ENCODE results near the gene PAXX.
"Not testable (repeated sequence)": the region's sequence is repeated elsewhere in the genome, so short reads cannot be mapped to it uniquely, and the experiment has no call there.

Gene PAXX

GRCh38 chr9:137002646-137003041, 10.4 kb downstream of the PAXX start:
- no peak for DNase-seq (ENCODE audit: low read depth)

DNA sequence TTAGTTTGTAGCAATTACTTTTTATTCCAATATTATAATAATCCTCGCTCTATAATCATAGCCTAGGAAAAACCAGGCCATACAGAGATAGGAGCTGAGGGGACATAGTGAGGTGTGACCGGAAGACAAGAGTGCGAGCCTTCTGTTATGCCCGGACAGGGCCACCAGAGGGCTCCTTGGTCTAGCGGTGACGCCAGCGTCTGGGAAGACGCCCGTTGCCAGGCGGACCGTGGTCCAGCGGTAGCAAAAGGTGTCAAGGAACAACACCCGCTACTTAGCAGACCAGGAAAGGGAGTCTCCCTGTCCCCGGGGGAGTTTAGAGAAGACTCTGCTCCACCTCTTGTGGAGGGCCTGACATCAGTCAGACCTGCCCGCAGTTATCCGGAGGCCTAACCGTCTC, 12.1 kb downstream of the PAXX start:
- not testable (repeated sequence) for DNase-seq (ENCODE audit: low read depth)

- DNase-seq (ENCODE audit: low read depth) = no peak
These were observed 14.1 kb downstream of the PAXX start for GRCh38 chr9:137006116-137007003.

GRCh38 chr9:137007108-137007815, 15.0 kb downstream of the PAXX start:
- no peak for DNase-seq (ENCODE audit: low read depth)

- no peak for DNase-seq (ENCODE audit: low read depth)
These were observed 15.6 kb downstream of the PAXX start for GRCh38 chr9:137007816-137008270.

DNA sequence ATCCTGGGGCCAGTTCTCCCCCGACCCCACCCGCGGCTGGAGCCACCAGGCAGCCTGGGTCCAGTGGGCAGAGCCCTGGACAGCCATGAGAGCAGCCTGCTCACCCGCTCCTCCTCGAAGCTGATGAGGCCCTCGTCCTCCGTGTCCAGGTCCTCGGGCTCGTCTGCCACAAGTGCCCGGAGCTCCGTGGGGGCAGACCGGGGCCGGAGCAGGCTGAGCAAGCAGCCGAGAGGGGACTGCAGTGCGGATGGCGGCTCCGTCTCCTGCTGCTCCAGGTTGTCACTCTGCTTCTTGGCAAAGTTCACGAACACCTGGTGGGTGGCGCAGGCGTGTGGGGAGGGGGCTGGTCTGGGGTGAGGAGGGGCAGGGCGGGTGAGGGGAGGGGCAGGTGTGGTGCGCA, 16.1 kb downstream of the PAXX start:
- DNase-seq (ENCODE audit: low read depth) = no peak

- DNase-seq (ENCODE audit: low read depth) = no peak
These were observed 17.0 kb downstream of the PAXX start for GRCh38 chr9:137009217-137009616.

- no peak for DNase-seq (ENCODE audit: low read depth)
These were observed 17.9 kb downstream of the PAXX start for GRCh38 chr9:137009938-137010732.

GRCh38 chr9:137011156-137011555, 18.9 kb downstream of the PAXX start:
- DNase-seq (ENCODE audit: low read depth) = no peak

DNA sequence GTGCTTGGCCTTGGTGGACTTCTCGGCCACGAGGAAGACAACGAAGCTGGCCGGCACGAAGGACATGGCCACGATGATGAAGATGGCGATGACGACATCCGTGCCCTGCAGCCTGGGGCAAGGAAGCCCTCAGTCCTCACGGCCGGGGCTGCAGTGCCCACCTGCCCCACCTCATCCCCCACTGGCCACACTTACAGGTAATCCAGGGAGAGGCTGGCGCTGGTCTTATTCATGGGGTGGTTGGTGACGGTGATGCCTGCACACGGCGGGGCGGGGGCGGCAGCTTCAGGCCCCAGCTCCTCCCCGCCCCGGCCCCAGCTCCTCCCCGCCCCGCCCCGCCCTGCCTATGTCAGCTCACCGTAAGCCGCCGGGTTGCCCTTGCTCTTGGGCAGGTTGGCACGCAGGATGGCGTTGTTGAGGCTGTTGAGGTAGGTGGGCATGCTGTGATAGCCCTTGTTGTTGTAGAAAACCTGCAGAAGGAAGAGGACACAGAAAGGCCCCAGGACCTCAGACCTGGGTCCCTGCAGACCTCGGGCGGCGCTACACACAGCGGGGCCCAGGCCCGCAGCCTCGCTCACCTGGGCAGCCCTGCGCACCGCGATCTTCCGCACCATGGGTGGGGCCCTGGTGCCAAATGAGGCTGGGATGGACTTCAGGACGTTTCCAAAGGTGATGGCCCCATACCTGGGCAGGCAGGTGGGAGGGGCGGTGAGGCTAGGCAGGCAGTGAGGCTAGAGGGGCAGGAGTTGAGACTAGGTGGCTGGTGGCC, 19.9 kb downstream of the PAXX start:
- DNase-seq (ENCODE audit: low read depth) = no peak

- no peak for DNase-seq (ENCODE audit: low read depth)
These were observed 20.7 kb downstream of the PAXX start for GRCh38 chr9:137012694-137013570.

DNA sequence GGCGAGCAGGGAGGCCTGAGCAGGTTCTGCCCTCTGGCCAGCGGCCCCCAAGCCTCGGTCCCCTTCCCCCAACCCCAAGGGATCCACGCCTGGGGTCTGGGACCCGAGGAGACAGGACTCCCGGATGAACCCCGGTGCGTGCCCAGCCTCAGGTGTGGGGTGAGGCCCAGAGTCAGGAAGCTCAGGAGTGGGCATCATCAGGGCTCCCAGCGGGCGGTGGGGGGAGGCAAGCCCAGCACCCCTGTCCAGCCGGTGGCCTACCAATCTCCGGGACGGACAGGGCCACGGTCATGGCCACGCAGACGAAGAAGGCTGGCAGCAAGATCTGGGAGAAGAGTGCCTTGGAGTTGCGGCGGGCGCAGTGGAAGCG, 21.3 kb downstream of the PAXX start:
- no peak for DNase-seq (ENCODE audit: low read depth)

DNA sequence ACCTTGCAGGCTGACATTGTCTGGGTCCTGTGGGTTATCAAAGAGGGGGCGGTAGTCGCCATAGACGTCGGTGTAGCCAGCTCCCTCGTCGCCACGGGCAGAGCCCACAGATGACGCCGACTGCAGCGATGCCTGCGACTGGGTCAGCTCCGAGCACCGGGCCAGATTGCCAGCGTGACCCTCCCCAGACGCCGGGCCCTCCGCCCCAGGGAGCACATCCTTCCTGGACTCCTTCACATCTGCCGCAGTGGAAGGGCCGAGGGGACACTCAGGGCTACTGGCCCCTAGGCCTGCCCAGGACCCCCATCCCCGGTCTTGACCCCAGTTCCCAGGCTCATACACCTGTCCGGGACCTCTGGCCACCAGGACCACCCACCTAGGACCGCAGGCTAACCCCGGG, 21.9 kb downstream of the PAXX start:
- DNase-seq (ENCODE audit: low read depth) = no peak

GRCh38 chr9:137014776-137015539, 22.7 kb downstream of the PAXX start:
- no peak for DNase-seq (ENCODE audit: low read depth)

DNA sequence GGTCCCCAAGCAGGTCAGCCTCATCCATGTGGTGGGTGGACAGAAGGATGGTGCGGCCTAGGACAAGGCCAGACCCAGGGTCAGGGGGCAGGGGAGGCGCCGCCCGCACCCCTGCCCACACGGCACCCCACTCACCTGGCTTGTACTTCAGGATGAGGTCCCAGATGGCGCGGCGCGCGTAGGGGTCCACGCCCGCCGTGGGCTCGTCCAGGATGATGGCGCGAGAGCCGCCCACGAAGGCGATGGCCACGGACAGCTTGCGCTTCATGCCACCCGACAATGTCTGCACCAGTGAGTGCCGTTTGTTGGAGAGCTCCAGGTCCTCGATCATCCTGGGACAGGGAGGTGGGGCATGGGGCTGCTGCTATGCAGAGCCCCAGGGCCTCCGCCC, 23.3 kb downstream of the PAXX start:
- no peak for DNase-seq (ENCODE audit: low read depth)

- DNase-seq (ENCODE audit: low read depth) = no peak
These were observed 23.8 kb downstream of the PAXX start for GRCh38 chr9:137015976-137016375.

GRCh38 chr9:137016436-137016835, 24.2 kb downstream of the PAXX start:
- DNase-seq (ENCODE audit: low read depth) = no peak

- no peak for DNase-seq (ENCODE audit: low read depth)
These were observed 24.8 kb downstream of the PAXX start for GRCh38 chr9:137017071-137017470.

DNA sequence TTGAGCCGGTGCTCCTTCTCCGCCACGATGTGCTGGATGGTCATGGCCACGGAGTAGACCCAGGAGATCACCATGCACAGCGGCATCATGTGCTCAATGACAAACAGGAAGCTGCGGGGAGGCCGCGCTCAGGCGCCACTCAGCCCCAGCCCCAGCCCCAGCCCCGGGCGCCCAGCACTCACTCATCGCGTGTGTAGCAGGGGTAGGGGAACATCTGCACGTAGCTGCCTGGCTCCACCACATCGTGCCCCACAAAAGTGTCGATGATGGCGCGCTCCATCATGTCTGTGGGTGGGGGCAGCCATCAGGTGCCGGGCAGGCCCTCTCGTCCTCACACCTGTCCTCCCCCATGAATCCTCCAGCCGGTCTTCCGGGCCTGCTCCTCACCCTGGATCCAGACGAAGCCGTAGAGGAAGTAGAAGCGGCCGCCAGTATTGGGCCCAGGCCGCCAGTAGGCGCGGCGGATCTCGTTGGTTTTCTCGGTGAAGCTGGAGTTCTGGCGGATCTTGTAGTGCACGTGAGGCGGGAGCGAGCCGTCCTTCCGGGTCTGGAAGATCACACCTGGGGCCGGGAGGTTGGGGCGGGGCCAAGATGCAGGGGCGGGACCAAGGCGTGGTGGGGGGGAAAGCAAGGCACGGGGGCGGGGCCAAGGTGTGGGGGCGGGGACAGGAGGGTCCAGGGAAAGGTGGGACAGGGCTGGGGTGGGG, 25.7 kb downstream of the PAXX start:
- no peak for DNase-seq (ENCODE audit: low read depth)

Measured in HS-27A (cell line).